ENCODE results near the gene PRKCZ. TPM values are rescaled to one million over a fixed set of nuclear protein-coding genes. Genes with fewer than 3 reads are reported as not detected.

The PRKCZ gene
- polyA plus RNA-seq, 1 of the 3 experiments (the other 2 are of a cell fraction) = 24.2 TPM

- 73% methylated on average over 5 of the region's 25 CpGs for WGBS (ENCODE audit: low lambda C conversion rate)
- CTCF ChIA-PET = interaction anchor here (1.1 to 7.1 kb wide), 4 partner anchors 10 to 61 kb away, joined by 3 to 63 read pairs (median 18); no protein-coding TSS in a partner anchor
These were observed 28.7 kb upstream of the PRKCZ start for GRCh38 chr1:2021550-2021949.

GRCh38 chr1:2022063-2022770 is 28.0 kb upstream of the PRKCZ start:
- ChIA-PET POLR2A (no interaction called here), CTCF (interaction anchor here (1.5 to 7.1 kb wide), 3 partner anchors 11 to 62 kb away, joined by 6 to 63 read pairs (median 29); no protein-coding TSS in a partner anchor)
- no peaks in the 10 kb centered on the region for H3F3A ChIP-seq (replicated peaks; ENCODE audit: insufficient read depth)
- H3K9me2 ChIP-seq = no peaks in the 10 kb centered on the region
- no peak overlapping the region for H3K4me2 ChIP-seq
- H3K4me3 ChIP-seq (ENCODE audit: low read depth in 2 of 2, low read length in 1 of 2) = no peak overlapping the region
- no peaks in the 10 kb centered on the region for H3K79me2 ChIP-seq (ENCODE audit: insufficient read depth)
- H3K36me3 ChIP-seq (replicated peaks in 1 of 2; ENCODE audit: control insufficient read depth in 1 of 2, insufficient read depth in 2 of 2, low read length in 1 of 2) = no peaks in the 10 kb centered on the region
- no peak overlapping the region for H3K27ac ChIP-seq (ENCODE audit: low read depth in 2 of 2, low read length in 1 of 2)
- H2AFZ ChIP-seq (ENCODE audit: low read depth) = no peak overlapping the region
- no peaks in the 10 kb centered on the region for H3K9me3 ChIP-seq
- H3K4me1 ChIP-seq (ENCODE audit: control insufficient read depth in 1 of 2, insufficient read depth in 2 of 2, low read depth in 1 of 2, low read length in 1 of 2) = no peaks in the 10 kb centered on the region; a peak in 1 of 4 replicates
- no peak for DNase-seq
- 50% methylated on average over 4 of the region's 21 CpGs for WGBS (ENCODE audit: low lambda C conversion rate)
- H4K20me1 ChIP-seq (ENCODE audit: insufficient read depth) = no peaks in the 10 kb centered on the region
- H3K9ac ChIP-seq = no peak overlapping the region
- H3K27me3 ChIP-seq (ENCODE audit: insufficient read depth) = peaks cover 8% of the 10 kb centered on the region; the same call in 1 of the 2 replicates
- no peak for TF ChIP-seq REST (IDR thresholded peaks at IDR 0.05; ENCODE audit: low read depth, low read length)
- TF ChIP-seq SMC3 (IDR thresholded peaks at IDR 0.05; ENCODE audit: low read depth, low read length) = no peak
- no peak for TF ChIP-seq IRF3 (IDR thresholded peaks at IDR 0.05; ENCODE audit: low read depth, low read length)
- no peak for TF ChIP-seq GABPA (IDR thresholded peaks at IDR 0.05; ENCODE audit: low read depth)
- no peak for TF ChIP-seq USF1 (IDR thresholded peaks at IDR 0.05; ENCODE audit: borderline replicate concordance, low read depth)
- no peak for TF ChIP-seq RAD21 (IDR thresholded peaks at IDR 0.05; ENCODE audit: low read length)
- TF ChIP-seq RXRA (IDR thresholded peaks at IDR 0.05; ENCODE audit: borderline replicate concordance, low read depth) = no peak
- no peak for TF ChIP-seq TEAD4 (IDR thresholded peaks at IDR 0.05; ENCODE audit: borderline replicate concordance, insufficient read depth)
- TF ChIP-seq CTCF (IDR thresholded peaks at IDR 0.05) = no peak

More at GRCh38 chr1:2021550-2021949, 28.7 kb upstream of the PRKCZ start:
- no peaks in the 10 kb centered on the region for H3K9me2 ChIP-seq
- H3K79me2 ChIP-seq (ENCODE audit: insufficient read depth) = no peaks in the 10 kb centered on the region
- no peaks in the 10 kb centered on the region for H3K9me3 ChIP-seq
- H3K27me3 ChIP-seq (ENCODE audit: insufficient read depth) = peaks cover 12% of the 10 kb centered on the region; the same call in 1 of the 2 replicates
- no peaks in the 10 kb centered on the region for H3K36me3 ChIP-seq (replicated peaks in 1 of 2; ENCODE audit: control insufficient read depth in 1 of 2, insufficient read depth in 2 of 2, low read length in 1 of 2)
- H3K27ac ChIP-seq (ENCODE audit: low read depth in 2 of 2, low read length in 1 of 2) = no peak overlapping the region
- H3K4me2 ChIP-seq = no peak overlapping the region
- no peak for TF ChIP-seq JUND (IDR thresholded peaks at IDR 0.05)
- no peak for TF ChIP-seq FOSL2 (IDR thresholded peaks at IDR 0.05; ENCODE audit: borderline replicate concordance, low read depth)
- TF ChIP-seq RXRA (IDR thresholded peaks at IDR 0.05; ENCODE audit: borderline replicate concordance, low read depth) = no peak
- TF ChIP-seq NFIC (IDR thresholded peaks at IDR 0.05; ENCODE audit: borderline replicate concordance) = no peak
- TF ChIP-seq SMC3 (IDR thresholded peaks at IDR 0.05; ENCODE audit: low read depth, low read length) = no peak
- TF ChIP-seq ELF1 (IDR thresholded peaks at IDR 0.05) = no peak
- no peak for TF ChIP-seq MAX (IDR thresholded peaks at IDR 0.05; ENCODE audit: low read depth)
- no peak for TF ChIP-seq MEF2A (IDR thresholded peaks at IDR 0.05; ENCODE audit: borderline replicate concordance, low read depth)
- TF ChIP-seq YY1 (IDR thresholded peaks at IDR 0.05; ENCODE audit: low read depth) = no peak
- TF ChIP-seq GABPA (IDR thresholded peaks at IDR 0.05; ENCODE audit: low read depth) = no peak
- no peak for TF ChIP-seq PBX3 (IDR thresholded peaks at IDR 0.05)
- TF ChIP-seq TAF1 (IDR thresholded peaks at IDR 0.05; ENCODE audit: borderline replicate concordance, low read depth, low read length) = no peak
- H3K9ac ChIP-seq = no peak overlapping the region
- no peak overlapping the region for H3K4me3 ChIP-seq (ENCODE audit: low read depth in 2 of 2, low read length in 1 of 2)
- no peaks in the 10 kb centered on the region for H3F3A ChIP-seq (replicated peaks; ENCODE audit: insufficient read depth)
- H3K4me1 ChIP-seq (ENCODE audit: control insufficient read depth in 1 of 2, insufficient read depth in 2 of 2, low read depth in 1 of 2, low read length in 1 of 2) = no peaks in the 10 kb centered on the region; a peak in 1 of 4 replicates
- no peak overlapping the region for H2AFZ ChIP-seq (ENCODE audit: low read depth)
- H4K20me1 ChIP-seq (ENCODE audit: insufficient read depth) = no peaks in the 10 kb centered on the region
- DNase-seq = no peak
- POLR2A ChIA-PET = no interaction called here

Data from SK-N-SH (cell line).